Sigmoid colon (tissue), 4 donors: Measurements from ENCODE around the gene R3HDM1.

Experiments used
- EP300 ChIP-seq, 4 donors: sonication (generic); formaldehyde crosslinking; IDR thresholded peaks; one replicate each; pipeline ENCODE4 v1.6.1; 2017; ENCODE audit warnings: antibody characterized with exemption in 4 of 4
- POLR2A ChIP-seq, 2 donors: fragments of 450-650 bp; IDR thresholded peaks; one replicate each; pipeline ENCODE4 v1.6.1; 2016; ENCODE audit warnings: antibody characterized with exemption in 2 of 2, mild to moderate bottlenecking in 2 of 2, moderate library complexity in 2 of 2
- POLR2AphosphoS5 ChIP-seq, 4 donors: sonication (generic); formaldehyde crosslinking; IDR thresholded peaks; one replicate each; pipeline ENCODE4 v1.6.1; 2017; ENCODE audit warnings: antibody characterized with exemption in 4 of 4
- TF ChIP-seq, protein P1 (sequence below), 4 experiments: fragments of 450-650 bp in 3 of 4; fragments of 200-600 bp in 1 of 4; IDR thresholded peaks; one replicate each; pipeline ENCODE4 v1.5.1; 2016 to 2019; ENCODE audit warnings: antibody characterized with exemption in 4 of 4, mild to moderate bottlenecking in 3 of 4, moderate library complexity in 2 of 4

DNA sequence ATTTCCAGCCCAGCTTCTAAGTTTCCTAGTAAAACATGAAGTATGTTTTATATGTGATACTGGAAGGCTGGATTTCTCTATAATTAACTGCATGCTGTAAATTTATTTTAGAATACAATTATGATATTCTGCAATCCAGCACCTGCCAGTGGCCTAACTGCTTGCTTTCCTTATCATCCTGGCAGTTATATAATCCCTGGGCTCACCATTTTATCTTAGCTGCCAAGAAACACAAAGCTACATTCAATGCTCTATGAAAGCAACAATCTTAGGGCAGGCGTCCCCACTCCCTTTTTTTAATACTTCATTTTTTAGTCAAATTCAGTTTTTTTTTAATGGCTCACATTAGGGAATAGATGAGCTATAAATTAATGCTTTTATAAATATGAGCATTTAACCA is 172.0 kb downstream of the R3HDM1 start:
- TF ChIP-seq, protein P1, sequence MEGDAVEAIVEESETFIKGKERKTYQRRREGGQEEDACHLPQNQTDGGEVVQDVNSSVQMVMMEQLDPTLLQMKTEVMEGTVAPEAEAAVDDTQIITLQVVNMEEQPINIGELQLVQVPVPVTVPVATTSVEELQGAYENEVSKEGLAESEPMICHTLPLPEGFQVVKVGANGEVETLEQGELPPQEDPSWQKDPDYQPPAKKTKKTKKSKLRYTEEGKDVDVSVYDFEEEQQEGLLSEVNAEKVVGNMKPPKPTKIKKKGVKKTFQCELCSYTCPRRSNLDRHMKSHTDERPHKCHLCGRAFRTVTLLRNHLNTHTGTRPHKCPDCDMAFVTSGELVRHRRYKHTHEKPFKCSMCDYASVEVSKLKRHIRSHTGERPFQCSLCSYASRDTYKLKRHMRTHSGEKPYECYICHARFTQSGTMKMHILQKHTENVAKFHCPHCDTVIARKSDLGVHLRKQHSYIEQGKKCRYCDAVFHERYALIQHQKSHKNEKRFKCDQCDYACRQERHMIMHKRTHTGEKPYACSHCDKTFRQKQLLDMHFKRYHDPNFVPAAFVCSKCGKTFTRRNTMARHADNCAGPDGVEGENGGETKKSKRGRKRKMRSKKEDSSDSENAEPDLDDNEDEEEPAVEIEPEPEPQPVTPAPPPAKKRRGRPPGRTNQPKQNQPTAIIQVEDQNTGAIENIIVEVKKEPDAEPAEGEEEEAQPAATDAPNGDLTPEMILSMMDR (IDR thresholded peaks at IDR 0.05): no peak
- no peak for TF ChIP-seq POLR2A (IDR thresholded peaks at IDR 0.05)
- no peak for TF ChIP-seq POLR2AphosphoS5 (IDR thresholded peaks at IDR 0.05)
- TF ChIP-seq EP300 (IDR thresholded peaks at IDR 0.05): no peak
